SK-N-SH treated with all-trans-retinoic acid at 6 μM for 48 hours (cell line): ENCODE data around the gene CIZ1.
A peak's percentile ranks its signal among the peaks of the same experiment; 100 is the strongest.

Experiments
- ATAC-seq: fragments of 200-7000 bp; cut with Tn5 transposase; 3 replicates; pipeline ENCODE4 v1.9.1; 2020; ENCODE audit warnings: mild to moderate bottlenecking, moderate library complexity
- ARNTL ChIP-seq: fragments of 450-650 bp; formaldehyde crosslinking; IDR thresholded peaks from 2 replicates; pipeline ENCODE4 v1.5.0; 2020; ENCODE audit warnings: low read depth, mild to moderate bottlenecking, moderate library complexity, borderline replicate concordance
- BACH2 ChIP-seq: fragments of 250-450 bp; sonication (Bioruptor Pico); IDR thresholded peaks from 2 replicates; pipeline ENCODE4 v1.9.0; 2021; ENCODE audit warnings: mild to moderate bottlenecking, borderline replicate concordance
- CREB5 ChIP-seq: fragments of 250-450 bp; sonication (Bioruptor Pico); IDR thresholded peaks from 2 replicates; pipeline ENCODE4 v1.5.1; 2020; ENCODE audit warnings: low read depth, mild to moderate bottlenecking, moderate library complexity
- CSDC2 ChIP-seq: fragments of 250-450 bp; sonication (Bioruptor Pico); IDR thresholded peaks from 2 replicates; pipeline ENCODE4 v1.5.0; 2020; ENCODE audit warnings: mild to moderate bottlenecking, moderate library complexity
- ESRRG ChIP-seq: fragments of 250-450 bp; sonication (Bioruptor Pico); IDR thresholded peaks from 2 replicates; pipeline ENCODE4 v1.6.1; 2021; ENCODE audit warnings: mild to moderate bottlenecking
- GLIS3 ChIP-seq: fragments of 250-450 bp; sonication (Bioruptor Pico); IDR thresholded peaks from 2 replicates; pipeline ENCODE4 v1.5.0; 2020; ENCODE audit warnings: mild to moderate bottlenecking, moderate library complexity
- ISL1 ChIP-seq: fragments of 250-450 bp; sonication (Bioruptor Pico); IDR thresholded peaks from 2 replicates; pipeline ENCODE4 v2.1.2; 2022; ENCODE audit warnings: mild to moderate bottlenecking, moderate library complexity
- OSR1 ChIP-seq: fragments of 250-450 bp; sonication (Bioruptor Pico); IDR thresholded peaks from 2 replicates; pipeline ENCODE4 v1.8.0; 2022; ENCODE audit warnings: moderate library complexity, mild to moderate bottlenecking, inconsistent platforms
- PATZ1 ChIP-seq: fragments of 250-450 bp; sonication (Bioruptor Pico); IDR thresholded peaks from 2 replicates; pipeline ENCODE4 v1.8.0; 2020; ENCODE audit warnings: mild to moderate bottlenecking, moderate library complexity, borderline replicate concordance
- POU6F1 ChIP-seq: fragments of 250-450 bp; sonication (Bioruptor Pico); IDR thresholded peaks from 2 replicates; pipeline ENCODE4 v1.8.0; 2021; ENCODE audit warnings: low read depth, mild to moderate bottlenecking, moderate library complexity, borderline replicate concordance
- PPARA ChIP-seq: fragments of 250-450 bp; sonication (Bioruptor Pico); IDR thresholded peaks from 2 replicates; pipeline ENCODE4 v1.5.0; 2020; ENCODE audit warnings: mild to moderate bottlenecking, borderline replicate concordance
- RARB ChIP-seq: fragments of 250-450 bp; sonication (Bioruptor Pico); IDR thresholded peaks from 2 replicates; pipeline ENCODE4 v1.8.0; 2021; ENCODE audit warnings: mild to moderate bottlenecking, moderate library complexity
- SNAI2 ChIP-seq: fragments of 250-450 bp; sonication (Bioruptor Pico); IDR thresholded peaks from 2 replicates; pipeline ENCODE4 v1.5.0; 2020; ENCODE audit warnings: mild to moderate bottlenecking, moderate library complexity
- TCF4 ChIP-seq: fragments of 250-450 bp; sonication (Bioruptor Pico); IDR thresholded peaks from 2 replicates; pipeline ENCODE4 v1.8.0; 2021; ENCODE audit warnings: mild to moderate bottlenecking, moderate library complexity, borderline replicate concordance
- TOX ChIP-seq: fragments of 250-450 bp; sonication (Bioruptor Pico); IDR thresholded peaks from 2 replicates; pipeline ENCODE4 v1.8.0; 2021; ENCODE audit warnings: mild to moderate bottlenecking, moderate library complexity, borderline replicate concordance
- TSHZ2 ChIP-seq: fragments of 250-450 bp; sonication (Bioruptor Pico); IDR thresholded peaks from 2 replicates; pipeline ENCODE4 v1.5.0; 2020; ENCODE audit warnings: mild to moderate bottlenecking, moderate library complexity
- ZC3H10 ChIP-seq: fragments of 250-450 bp; sonication (Bioruptor Pico); IDR thresholded peaks from 2 replicates; pipeline ENCODE4 v1.5.1; 2021; ENCODE audit warnings: mild to moderate bottlenecking, moderate library complexity
- ZFP3 ChIP-seq: fragments of 250-450 bp; sonication (Bioruptor Pico); IDR thresholded peaks from 2 replicates; pipeline ENCODE4 v1.5.0; 2020; ENCODE audit warnings: mild to moderate bottlenecking, moderate library complexity
- ZFP30 ChIP-seq: fragments of 450-650 bp; formaldehyde crosslinking; IDR thresholded peaks from 2 replicates; pipeline ENCODE4 v1.5.0; 2022; ENCODE audit warnings: mild to moderate bottlenecking, moderate library complexity
- ZNF565 ChIP-seq: fragments of 450-650 bp; formaldehyde crosslinking; conservative IDR thresholded peaks from 2 replicates; pipeline ENCODE4 v1.5.0; 2020; ENCODE audit warnings: low read depth, mild to moderate bottlenecking, moderate library complexity
- ZNF70 ChIP-seq: fragments of 450-650 bp; formaldehyde crosslinking; IDR thresholded peaks from 2 replicates; pipeline ENCODE4 v1.5.0; 2020; ENCODE audit warnings: mild to moderate bottlenecking, moderate library complexity
- ZNF8 ChIP-seq: fragments of 450-650 bp; formaldehyde crosslinking; IDR thresholded peaks from 2 replicates; pipeline ENCODE4 v1.5.0; 2020; ENCODE audit warnings: mild to moderate bottlenecking, moderate library complexity

CIZ1 gene

DNA sequence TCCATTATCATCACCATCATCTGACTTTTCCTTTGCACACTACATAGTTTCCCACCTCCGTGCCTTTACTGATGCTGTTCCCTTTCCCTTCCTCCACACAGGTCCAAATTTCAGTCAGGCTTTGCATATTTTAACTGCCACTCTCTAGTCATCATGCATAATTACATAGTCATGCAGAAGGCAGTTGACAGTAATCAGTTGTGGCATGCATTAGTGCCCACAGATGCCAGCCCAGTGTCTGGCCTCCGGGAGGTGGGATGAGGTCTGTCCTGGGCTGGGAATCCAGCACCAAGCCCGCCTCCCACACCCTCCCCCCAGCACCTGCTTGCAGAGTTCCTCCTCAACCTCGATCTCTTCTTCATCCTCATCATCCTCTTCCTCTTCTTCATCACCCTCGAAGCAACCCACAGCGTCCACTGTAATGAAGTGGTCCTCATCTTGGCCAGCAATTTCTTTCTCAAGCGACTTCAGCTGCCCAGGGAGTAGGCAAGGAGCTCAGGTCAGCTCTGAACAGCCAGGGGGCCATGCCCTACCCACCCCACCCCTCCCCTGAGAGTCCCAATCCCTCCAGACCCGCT is 22.6 kb downstream of the CIZ1 start:
- TF ChIP-seq ISL1 (CRISPR knock-in tag), result no peak
- ATAC-seq, result peak; percentile 69

GRCh38 chr9:128167209-128167608 is 24.2 kb downstream of the CIZ1 start:
- TF ChIP-seq ESRRG (no peak), GLIS3 (CRISPR knock-in tag) (no peak), ZC3H10 (CRISPR knock-in tag) (no peak), RARB (CRISPR knock-in tag) (no peak), POU6F1 (CRISPR knock-in tag) (no peak), ZNF565 (CRISPR knock-in tag) (no peak), ZNF8 (CRISPR knock-in tag) (no peak), TCF4 (CRISPR knock-in tag) (no peak), SNAI2 (CRISPR knock-in tag) (no peak), PATZ1 (CRISPR knock-in tag) (no peak), TSHZ2 (no peak), ISL1 (CRISPR knock-in tag) (no peak), CSDC2 (CRISPR knock-in tag) (no peak), ARNTL (no peak), BACH2 (CRISPR knock-in tag) (no peak), CREB5 (CRISPR knock-in tag) (no peak), TOX (CRISPR knock-in tag) (no peak), ZFP30 (CRISPR knock-in tag) (no peak)
- no peak for ATAC-seq

- ATAC-seq, result no peak
- TF ChIP-seq TSHZ2, result no peak
- no peak for TF ChIP-seq BACH2 (CRISPR knock-in tag)
- no peak for TF ChIP-seq OSR1 (CRISPR knock-in tag)
- no peak for TF ChIP-seq ZNF565 (CRISPR knock-in tag)
- no peak for TF ChIP-seq TOX (CRISPR knock-in tag)
- no peak for TF ChIP-seq ZFP3 (CRISPR knock-in tag)
- TF ChIP-seq CSDC2 (CRISPR knock-in tag), result no peak
- no peak for TF ChIP-seq PATZ1 (CRISPR knock-in tag)
- no peak for TF ChIP-seq ZNF70
- TF ChIP-seq CREB5 (CRISPR knock-in tag), result no peak
- TF ChIP-seq PPARA (CRISPR knock-in tag), result no peak
- TF ChIP-seq ESRRG, result no peak
- TF ChIP-seq ZC3H10 (CRISPR knock-in tag), result no peak
Measured at GRCh38 chr9:128166169-128166568, 25.2 kb downstream of the CIZ1 start.
